CD4-positive, alpha-beta T cell treated with Interleukin-15 for 1 hour (primary cell): Measurements from ENCODE around the gene LGALS3.
A peak's percentile ranks its signal among the peaks of the same experiment; 100 is the strongest.
"Not testable (repeated sequence)": the region's sequence is repeated elsewhere in the genome, so short reads cannot be mapped to it uniquely, and the experiment has no call there.

ENCODE experiments used
- DNase-seq: peaks from one replicate; pipeline ENCODE4 v3.0.0-alpha.2; 2020

Gene LGALS3

GRCh38 chr14:55129086-55129427 is at the start of gene LGALS3:
Gene LGALS3 (plus strand): TSS chr14:55129252. CDS start chr14:55137374, 8,122 bp downstream.
- DNase-seq = peak; percentile 42

GRCh38 chr14:55079961-55080360 is 49.1 kb upstream of the LGALS3 start:
- not testable (repeated sequence) for DNase-seq

GRCh38 chr14:55084401-55085059 is 44.5 kb upstream of the LGALS3 start:
- no peak for DNase-seq

- no peak for DNase-seq
Measured at GRCh38 chr14:55085060-55085660, 43.9 kb upstream of the LGALS3 start.

GRCh38 chr14:55086938-55087337 is 42.1 kb upstream of the LGALS3 start:
- no peak for DNase-seq

GRCh38 chr14:55088356-55088755 is 40.7 kb upstream of the LGALS3 start:
- no peak for DNase-seq

GRCh38 chr14:55092341-55092740 is 36.7 kb upstream of the LGALS3 start:
- no peak for DNase-seq

GRCh38 chr14:55094292-55095157 is 34.5 kb upstream of the LGALS3 start:
- DNase-seq = no peak

- DNase-seq = peak; percentile 51
Measured at GRCh38 chr14:55097881-55098560, 31.0 kb upstream of the LGALS3 start.

GRCh38 chr14:55098561-55098898 is 30.5 kb upstream of the LGALS3 start:
- no peak for DNase-seq

- DNase-seq = no peak
Measured at GRCh38 chr14:55099756-55100155, 29.3 kb upstream of the LGALS3 start.

GRCh38 chr14:55101698-55102097 is 27.4 kb upstream of the LGALS3 start:
- no peak for DNase-seq

GRCh38 chr14:55102141-55102621 is 26.9 kb upstream of the LGALS3 start:
- peak; percentile 55 for DNase-seq

GRCh38 chr14:55103005-55103640 is 25.9 kb upstream of the LGALS3 start:
- DNase-seq = peak; percentile 56

GRCh38 chr14:55103971-55104954 is 24.8 kb upstream of the LGALS3 start:
- no peak for DNase-seq

GRCh38 chr14:55105991-55106390 is 23.1 kb upstream of the LGALS3 start:
- no peak for DNase-seq

GRCh38 chr14:55107766-55108554 is 21.1 kb upstream of the LGALS3 start:
- DNase-seq = peak; percentile 73

- no peak for DNase-seq
Measured at GRCh38 chr14:55109836-55110235, 19.2 kb upstream of the LGALS3 start.

GRCh38 chr14:55111122-55111708 is 17.8 kb upstream of the LGALS3 start:
- no peak for DNase-seq

- no peak for DNase-seq
Measured at GRCh38 chr14:55114720-55115119, 14.3 kb upstream of the LGALS3 start.
